Measurements from ENCODE around the gene SIM1.

The SIM1 gene

GRCh38 chr6:100462706-100463629 lies 1.8 kb downstream of the SIM1 start:
- peaks cover 82% of the 10 kb centered on the region for H3K27me3 ChIP-seq (replicated peaks; ENCODE audit: control insufficient read depth, insufficient read depth, low read length, poor library complexity, severe bottlenecking)
- H3K27ac ChIP-seq (ENCODE audit: insufficient read depth, low read length, poor library complexity, severe bottlenecking), result no peak overlapping the region
- H3K9me3 ChIP-seq (ENCODE audit: control insufficient read depth, low read length), result peaks cover 7% of the 10 kb centered on the region
- DNase-seq, result no peak
- peaks cover 17% of the 10 kb centered on the region for H3K4me1 ChIP-seq (ENCODE audit: control insufficient read depth, insufficient read depth, low read length, poor library complexity, severe bottlenecking)
- no peak overlapping the region for H3K4me3 ChIP-seq (ENCODE audit: insufficient read depth, low read depth, low read length, poor library complexity, severe bottlenecking)
- H3K36me3 ChIP-seq (ENCODE audit: control insufficient read depth, insufficient read depth, low read length), result no peaks in the 10 kb centered on the region

GRCh38 chr6:100461917-100462705 lies 2.6 kb downstream of the SIM1 start:
- Histone ChIP-seq H3K4me1 (ENCODE audit: control insufficient read depth, insufficient read depth, low read length, poor library complexity, severe bottlenecking) (peaks cover 16% of the 10 kb centered on the region), H3K9me3 (ENCODE audit: control insufficient read depth, low read length) (peaks cover 7% of the 10 kb centered on the region), H3K27ac (ENCODE audit: insufficient read depth, low read length, poor library complexity, severe bottlenecking) (no peak overlapping the region), H3K36me3 (ENCODE audit: control insufficient read depth, insufficient read depth, low read length) (no peaks in the 10 kb centered on the region), H3K27me3 (replicated peaks; ENCODE audit: control insufficient read depth, insufficient read depth, low read length, poor library complexity, severe bottlenecking) (peaks cover 80% of the 10 kb centered on the region), H3K4me3 (ENCODE audit: insufficient read depth, low read depth, low read length, poor library complexity, severe bottlenecking) (no peak overlapping the region)
- no peak for DNase-seq

GRCh38 chr6:100461278-100461916 lies 3.3 kb downstream of the SIM1 start:
- H3K36me3 ChIP-seq (ENCODE audit: control insufficient read depth, insufficient read depth, low read length), result no peaks in the 10 kb centered on the region
- no peak for DNase-seq
- peaks cover 7% of the 10 kb centered on the region for H3K9me3 ChIP-seq (ENCODE audit: control insufficient read depth, low read length)
- H3K4me3 ChIP-seq (ENCODE audit: insufficient read depth, low read depth, low read length, poor library complexity, severe bottlenecking), result no peak overlapping the region
- H3K4me1 ChIP-seq (ENCODE audit: control insufficient read depth, insufficient read depth, low read length, poor library complexity, severe bottlenecking), result peaks cover 14% of the 10 kb centered on the region
- peaks cover 85% of the 10 kb centered on the region for H3K27me3 ChIP-seq (replicated peaks; ENCODE audit: control insufficient read depth, insufficient read depth, low read length, poor library complexity, severe bottlenecking)
- H3K27ac ChIP-seq (ENCODE audit: insufficient read depth, low read length, poor library complexity, severe bottlenecking), result no peak overlapping the region

GRCh38 chr6:100460650-100461204 lies 4.0 kb downstream of the SIM1 start:
- DNase-seq, result no peak
- Histone ChIP-seq H3K36me3 (ENCODE audit: control insufficient read depth, insufficient read depth, low read length) (no peaks in the 10 kb centered on the region), H3K4me1 (ENCODE audit: control insufficient read depth, insufficient read depth, low read length, poor library complexity, severe bottlenecking) (peaks cover 14% of the 10 kb centered on the region), H3K27ac (ENCODE audit: insufficient read depth, low read length, poor library complexity, severe bottlenecking) (no peak overlapping the region), H3K4me3 (ENCODE audit: insufficient read depth, low read depth, low read length, poor library complexity, severe bottlenecking) (no peak overlapping the region), H3K9me3 (ENCODE audit: control insufficient read depth, low read length) (peaks cover 7% of the 10 kb centered on the region), H3K27me3 (replicated peaks; ENCODE audit: control insufficient read depth, insufficient read depth, low read length, poor library complexity, severe bottlenecking) (peaks cover 85% of the 10 kb centered on the region)

- peaks cover 11% of the 10 kb centered on the region for H3K4me1 ChIP-seq (ENCODE audit: control insufficient read depth, insufficient read depth, low read length, poor library complexity, severe bottlenecking)
- H3K36me3 ChIP-seq (ENCODE audit: control insufficient read depth, insufficient read depth, low read length), result no peaks in the 10 kb centered on the region
- H3K9me3 ChIP-seq (ENCODE audit: control insufficient read depth, low read length), result peaks cover 5% of the 10 kb centered on the region
- H3K27ac ChIP-seq (ENCODE audit: insufficient read depth, low read length, poor library complexity, severe bottlenecking), result no peak overlapping the region
- DNase-seq, result no peak
- H3K4me3 ChIP-seq (ENCODE audit: insufficient read depth, low read depth, low read length, poor library complexity, severe bottlenecking), result no peak overlapping the region
- peaks cover 85% of the 10 kb centered on the region for H3K27me3 ChIP-seq (replicated peaks; ENCODE audit: control insufficient read depth, insufficient read depth, low read length, poor library complexity, severe bottlenecking)
These were observed 5.0 kb downstream of the SIM1 start for GRCh38 chr6:100459592-100460184.

- H3K36me3 ChIP-seq (ENCODE audit: control insufficient read depth, insufficient read depth, low read length), result no peaks in the 10 kb centered on the region
- H3K27me3 ChIP-seq (replicated peaks; ENCODE audit: control insufficient read depth, insufficient read depth, low read length, poor library complexity, severe bottlenecking), result peaks cover 85% of the 10 kb centered on the region
- no peak overlapping the region for H3K4me3 ChIP-seq (ENCODE audit: insufficient read depth, low read depth, low read length, poor library complexity, severe bottlenecking)
- H3K9me3 ChIP-seq (ENCODE audit: control insufficient read depth, low read length), result peaks cover 4% of the 10 kb centered on the region
- no peak for DNase-seq
- peaks cover 7% of the 10 kb centered on the region for H3K4me1 ChIP-seq (ENCODE audit: control insufficient read depth, insufficient read depth, low read length, poor library complexity, severe bottlenecking)
- H3K27ac ChIP-seq (ENCODE audit: insufficient read depth, low read length, poor library complexity, severe bottlenecking), result no peak overlapping the region
These were observed 5.7 kb downstream of the SIM1 start for GRCh38 chr6:100458841-100459591.

- DNase-seq, result no peak
- Histone ChIP-seq H3K27me3 (replicated peaks; ENCODE audit: control insufficient read depth, insufficient read depth, low read length, poor library complexity, severe bottlenecking) (peaks cover 83% of the 10 kb centered on the region), H3K27ac (ENCODE audit: insufficient read depth, low read length, poor library complexity, severe bottlenecking) (no peak overlapping the region), H3K4me1 (ENCODE audit: control insufficient read depth, insufficient read depth, low read length, poor library complexity, severe bottlenecking) (peaks cover 7% of the 10 kb centered on the region), H3K36me3 (ENCODE audit: control insufficient read depth, insufficient read depth, low read length) (no peaks in the 10 kb centered on the region), H3K9me3 (ENCODE audit: control insufficient read depth, low read length) (peaks cover 4% of the 10 kb centered on the region), H3K4me3 (ENCODE audit: insufficient read depth, low read depth, low read length, poor library complexity, severe bottlenecking) (no peak overlapping the region)
These were observed 7.3 kb downstream of the SIM1 start for GRCh38 chr6:100457311-100457990.

GRCh38 chr6:100456908-100457235 lies 7.8 kb downstream of the SIM1 start:
- Histone ChIP-seq H3K4me3 (ENCODE audit: insufficient read depth, low read depth, low read length, poor library complexity, severe bottlenecking) (no peak overlapping the region), H3K27ac (ENCODE audit: insufficient read depth, low read length, poor library complexity, severe bottlenecking) (no peak overlapping the region), H3K9me3 (ENCODE audit: control insufficient read depth, low read length) (peaks cover 4% of the 10 kb centered on the region), H3K36me3 (ENCODE audit: control insufficient read depth, insufficient read depth, low read length) (no peaks in the 10 kb centered on the region), H3K27me3 (replicated peaks; ENCODE audit: control insufficient read depth, insufficient read depth, low read length, poor library complexity, severe bottlenecking) (peaks cover 79% of the 10 kb centered on the region), H3K4me1 (ENCODE audit: control insufficient read depth, insufficient read depth, low read length, poor library complexity, severe bottlenecking) (peaks cover 7% of the 10 kb centered on the region)
- DNase-seq, result no peak

Data from effector memory CD4-positive, alpha-beta T cell (primary cell).